Measurements from ENCODE around the gene C19orf81. TPM values are rescaled to one million over a fixed set of nuclear protein-coding genes. Genes with fewer than 3 reads are reported as not detected.

Gene C19orf81
- total and polyA plus RNA-seq, 8 donors, result 2.2 TPM; not detected in 7

DNA sequence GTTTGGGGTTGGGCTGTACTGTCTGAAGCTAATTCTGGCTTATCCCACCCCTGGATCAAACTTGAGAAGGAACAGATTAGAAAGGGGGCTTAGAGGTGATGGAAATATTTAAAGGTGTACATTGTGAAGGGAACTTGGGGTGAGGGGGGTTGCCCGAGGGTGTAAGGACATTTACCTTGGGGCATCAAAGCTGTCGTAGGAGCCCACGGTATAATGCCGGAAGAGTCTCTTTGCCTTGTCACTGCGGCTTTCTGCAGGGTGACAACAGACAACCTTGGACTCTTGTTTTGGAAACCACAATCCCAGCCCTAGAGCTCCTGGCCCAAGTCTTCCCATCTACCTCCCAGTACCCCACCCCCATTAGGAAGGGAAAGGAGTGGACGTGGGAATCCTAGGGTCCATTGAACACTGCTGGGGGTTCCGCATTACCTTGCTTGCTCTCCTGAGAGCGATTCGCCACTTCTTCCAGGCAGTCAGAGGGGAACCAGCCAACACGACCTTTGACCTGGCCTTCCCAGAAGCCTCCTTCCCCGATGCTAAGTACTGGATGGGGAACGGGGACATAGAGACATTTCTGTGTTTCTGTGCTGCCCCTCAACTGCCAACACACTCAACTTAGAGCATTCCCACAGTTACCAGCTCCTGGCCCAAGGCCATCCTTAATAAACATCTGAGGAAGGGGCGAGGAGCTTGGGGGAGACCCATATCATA lies 48.3 kb downstream of the C19orf81 start:
- H3K4me3 ChIP-seq, result no peak overlapping the region
- no peak overlapping the region for H3K27ac ChIP-seq
- H3K4me1 ChIP-seq, result no peaks in the 10 kb centered on the region
- TF ChIP-seq, protein P1, sequence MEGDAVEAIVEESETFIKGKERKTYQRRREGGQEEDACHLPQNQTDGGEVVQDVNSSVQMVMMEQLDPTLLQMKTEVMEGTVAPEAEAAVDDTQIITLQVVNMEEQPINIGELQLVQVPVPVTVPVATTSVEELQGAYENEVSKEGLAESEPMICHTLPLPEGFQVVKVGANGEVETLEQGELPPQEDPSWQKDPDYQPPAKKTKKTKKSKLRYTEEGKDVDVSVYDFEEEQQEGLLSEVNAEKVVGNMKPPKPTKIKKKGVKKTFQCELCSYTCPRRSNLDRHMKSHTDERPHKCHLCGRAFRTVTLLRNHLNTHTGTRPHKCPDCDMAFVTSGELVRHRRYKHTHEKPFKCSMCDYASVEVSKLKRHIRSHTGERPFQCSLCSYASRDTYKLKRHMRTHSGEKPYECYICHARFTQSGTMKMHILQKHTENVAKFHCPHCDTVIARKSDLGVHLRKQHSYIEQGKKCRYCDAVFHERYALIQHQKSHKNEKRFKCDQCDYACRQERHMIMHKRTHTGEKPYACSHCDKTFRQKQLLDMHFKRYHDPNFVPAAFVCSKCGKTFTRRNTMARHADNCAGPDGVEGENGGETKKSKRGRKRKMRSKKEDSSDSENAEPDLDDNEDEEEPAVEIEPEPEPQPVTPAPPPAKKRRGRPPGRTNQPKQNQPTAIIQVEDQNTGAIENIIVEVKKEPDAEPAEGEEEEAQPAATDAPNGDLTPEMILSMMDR (IDR thresholded peaks at IDR 0.05), result no peak
- no peaks in the 10 kb centered on the region for H3K9me3 ChIP-seq
- peaks cover 16 to 93% of the 10 kb centered on the region in 2 donors for H3K27me3 ChIP-seq
- no peak for DNase-seq
- no peak for ATAC-seq
- intact Hi-C loops (cut with DNase I), result no loop called here
- no peaks in the 10 kb centered on the region for H3K36me3 ChIP-seq

DNA sequence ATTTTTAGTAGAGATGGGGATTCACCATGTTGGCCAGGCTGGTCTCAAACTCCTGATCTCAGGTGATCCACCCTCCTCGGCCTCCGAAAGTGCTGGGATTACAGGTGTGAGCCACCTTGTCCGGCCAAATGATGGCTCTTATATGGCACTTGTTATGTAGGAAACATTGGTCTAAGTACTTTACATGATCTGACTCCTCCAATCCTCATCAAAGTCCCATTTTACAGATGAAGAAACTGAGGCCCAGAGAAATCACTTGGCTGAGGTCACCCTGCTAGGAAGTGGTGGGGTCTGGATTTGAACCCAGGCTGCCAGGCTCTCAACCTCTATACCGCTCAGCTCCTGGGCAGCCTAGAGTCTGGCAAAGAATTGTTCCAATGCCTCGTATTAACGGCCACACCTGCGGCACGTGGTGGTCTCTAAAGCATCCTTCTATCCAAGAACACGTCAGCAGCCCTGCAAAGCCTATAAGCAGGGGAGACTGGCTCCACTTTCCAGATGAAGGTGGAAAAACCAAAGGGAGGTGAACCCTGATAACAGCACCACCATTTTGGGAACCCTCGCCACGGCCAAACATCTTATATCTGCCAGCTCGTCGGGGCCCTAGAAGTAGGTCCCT lies 52.2 kb downstream of the C19orf81 start:
- Histone ChIP-seq H3K27me3 (peaks cover 0 to 94% of the 10 kb centered on the region in 2 donors), H3K9me3 (no peaks in the 10 kb centered on the region)

DNA sequence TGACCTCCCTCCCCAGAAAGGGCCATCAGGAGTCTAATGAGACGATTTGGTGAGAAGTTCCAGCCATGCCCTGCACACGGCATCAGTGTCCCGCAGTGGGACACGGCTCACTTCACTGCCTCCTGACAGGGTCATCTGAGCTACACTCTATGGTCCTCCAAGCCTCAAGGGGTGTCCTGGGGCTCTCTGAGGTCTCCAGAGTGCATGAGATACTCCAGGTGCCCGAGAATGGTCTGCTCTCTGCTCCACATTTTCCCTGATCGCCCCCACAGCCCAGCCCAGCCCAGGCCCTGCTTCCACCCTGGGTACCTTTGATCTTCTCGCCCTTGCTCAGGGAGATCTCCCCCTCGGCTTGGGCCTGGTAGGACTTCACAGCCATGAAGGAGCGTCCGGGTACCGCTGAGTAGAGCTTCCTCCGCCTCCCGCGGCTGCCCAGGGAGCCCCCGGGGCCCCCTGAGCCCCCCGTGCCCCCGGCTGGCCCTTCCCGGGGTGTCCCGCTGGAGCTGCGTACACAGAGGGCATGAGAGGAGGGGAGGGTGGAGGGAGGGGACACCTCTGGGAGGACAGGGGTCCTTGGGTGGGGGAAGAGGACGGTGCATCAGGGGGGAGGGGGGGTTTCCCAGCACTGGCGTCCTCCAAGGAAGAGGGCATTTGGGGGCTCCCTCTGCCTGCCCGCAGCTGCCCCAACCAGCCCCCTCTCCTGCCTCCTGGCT lies 53.1 kb downstream of the C19orf81 start:
- TF ChIP-seq, protein P1 (IDR thresholded peaks at IDR 0.05), result no peak
- intact Hi-C loops (cut with DNase I), result no loop called here
- H3K27me3 ChIP-seq, result peaks cover 0 to 86% of the 10 kb centered on the region in 2 donors
- no peaks in the 10 kb centered on the region for H3K9me3 ChIP-seq
- DNase-seq, result no peak
- no peak overlapping the region for H3K27ac ChIP-seq
- no peaks in the 10 kb centered on the region for H3K4me1 ChIP-seq
- H3K36me3 ChIP-seq, result no peaks in the 10 kb centered on the region
- no peak overlapping the region for H3K4me3 ChIP-seq
- ATAC-seq, result no peak

More for the DNA sequence above, 52.2 kb downstream of the C19orf81 start:
- ATAC-seq (no peak), DNase-seq (no peak)
- Histone ChIP-seq H3K4me3 (no peak overlapping the region), H3K36me3 (no peaks in the 10 kb centered on the region), H3K27ac (no peak overlapping the region), H3K4me1 (no peaks in the 10 kb centered on the region)
- TF ChIP-seq, protein P1 (IDR thresholded peaks at IDR 0.05), result no peak
- intact Hi-C loops (cut with DNase I), result no loop called here

DNA sequence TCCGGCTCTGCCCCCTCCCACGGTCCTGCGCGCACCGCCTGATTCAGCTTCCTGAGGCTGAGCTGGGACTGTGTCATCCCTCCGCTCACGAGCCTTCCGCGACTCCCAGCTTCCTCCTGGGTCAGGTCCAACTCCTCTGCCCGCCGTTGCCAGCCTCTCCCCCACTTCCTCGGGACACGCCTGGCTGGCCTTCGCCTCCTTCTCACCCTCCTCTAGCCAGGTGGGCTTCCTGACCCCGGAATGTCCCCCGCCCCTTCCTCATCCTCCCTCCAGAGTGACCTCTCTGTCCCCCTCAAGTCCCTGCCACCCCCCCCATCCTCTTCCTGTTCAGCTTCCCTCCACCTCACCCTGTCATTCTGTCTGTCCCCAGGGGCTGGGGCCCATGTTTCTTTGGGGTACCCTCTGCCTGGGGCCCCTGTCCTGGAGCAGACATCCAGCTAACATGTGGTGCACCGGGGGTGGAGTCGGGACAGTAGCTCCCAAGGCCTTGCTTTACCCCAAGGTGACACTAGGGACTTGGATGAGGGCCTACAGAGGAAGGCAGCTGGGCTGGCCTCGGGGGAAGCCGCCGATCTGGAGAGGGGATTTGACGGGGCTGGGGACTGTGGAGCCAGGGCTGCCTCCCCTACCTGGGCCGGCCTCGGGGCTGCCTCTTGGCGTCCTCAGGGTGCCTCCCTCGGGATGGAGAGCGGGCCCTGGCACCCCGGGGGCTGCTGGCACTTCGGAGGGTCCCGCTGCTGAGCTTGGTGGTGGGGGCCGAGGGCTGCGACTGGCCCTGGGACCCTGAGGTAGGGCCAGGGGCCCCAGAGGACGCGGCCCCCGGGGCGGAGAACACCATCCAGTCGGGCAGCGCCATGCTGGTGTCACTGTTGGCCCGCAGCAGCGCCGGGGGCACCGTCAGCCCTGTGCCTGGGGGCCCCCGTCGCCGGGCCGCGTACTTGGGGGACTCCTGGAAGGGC lies 53.9 kb downstream of the C19orf81 start:
- H3K36me3 ChIP-seq, result no peaks in the 10 kb centered on the region
- H3K4me3 ChIP-seq, result no peak overlapping the region
- peaks cover 0 to 80% of the 10 kb centered on the region in 2 donors for H3K27me3 ChIP-seq
- H3K4me1 ChIP-seq, result no peaks in the 10 kb centered on the region
- no peak overlapping the region for H3K27ac ChIP-seq
- intact Hi-C loops (cut with DNase I), result no loop called here
- no peaks in the 10 kb centered on the region for H3K9me3 ChIP-seq
- no peak for ATAC-seq
- no peak for DNase-seq
- TF ChIP-seq, protein P1 (IDR thresholded peaks at IDR 0.05), result no peak

Measured in left lung (tissue), 10 donors.